DMS153 (cell line): ENCODE results near the gene PLCD3.
"Not testable (repeated sequence)": the region's sequence is repeated elsewhere in the genome, so short reads cannot be mapped to it uniquely, and the experiment has no call there.

ENCODE experiments used
- DNase-seq: peaks from one replicate; lab custom pipeline; 2025; lab: John Stamatoyannopoulos, UW

Gene PLCD3

DNA sequence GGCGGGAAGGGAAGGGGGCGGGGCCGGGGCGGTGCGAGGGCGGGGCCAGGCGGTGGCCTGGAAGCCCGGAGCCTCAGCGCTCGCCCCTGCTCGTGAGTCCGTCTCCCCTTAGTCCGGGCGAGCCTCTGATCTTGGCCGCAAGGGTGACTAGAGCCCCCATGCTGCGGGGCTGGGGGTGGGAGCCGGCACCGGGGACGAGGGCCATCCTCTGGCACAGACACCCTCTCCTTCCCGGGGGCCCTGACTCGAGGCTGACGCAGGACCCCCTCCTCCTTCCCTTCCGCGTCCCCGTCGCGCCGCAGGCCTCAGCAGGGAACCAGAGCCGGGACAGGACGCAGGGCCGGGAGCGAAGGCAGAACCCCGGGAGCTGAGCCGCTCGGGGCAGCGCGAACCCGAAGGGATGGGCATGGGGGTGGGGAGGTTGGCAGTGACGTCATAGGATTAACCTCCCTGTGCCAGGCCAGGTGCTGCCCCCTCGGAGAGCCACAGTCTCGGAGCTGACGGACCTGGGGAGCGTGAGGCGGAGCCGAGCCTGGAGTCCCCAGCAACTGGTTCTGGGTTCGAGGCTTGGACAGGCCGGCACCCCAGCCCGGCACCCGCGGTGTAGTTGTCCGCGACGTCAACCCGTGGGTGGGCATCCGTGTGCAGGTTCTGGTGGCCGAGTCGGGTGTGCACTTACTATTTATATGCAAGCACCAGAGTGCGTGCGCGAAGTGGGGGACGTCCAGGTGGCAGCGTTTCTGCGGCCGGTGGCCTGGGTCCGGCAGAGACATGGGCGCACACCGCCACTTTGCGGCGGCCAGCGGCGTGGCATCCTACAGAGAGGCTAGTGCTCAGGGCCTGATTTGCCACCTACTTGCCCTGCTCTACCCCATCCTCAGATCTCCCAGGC is 503 bp upstream of the PLCD3 start:
- peak; percentile 57 for DNase-seq

DNA sequence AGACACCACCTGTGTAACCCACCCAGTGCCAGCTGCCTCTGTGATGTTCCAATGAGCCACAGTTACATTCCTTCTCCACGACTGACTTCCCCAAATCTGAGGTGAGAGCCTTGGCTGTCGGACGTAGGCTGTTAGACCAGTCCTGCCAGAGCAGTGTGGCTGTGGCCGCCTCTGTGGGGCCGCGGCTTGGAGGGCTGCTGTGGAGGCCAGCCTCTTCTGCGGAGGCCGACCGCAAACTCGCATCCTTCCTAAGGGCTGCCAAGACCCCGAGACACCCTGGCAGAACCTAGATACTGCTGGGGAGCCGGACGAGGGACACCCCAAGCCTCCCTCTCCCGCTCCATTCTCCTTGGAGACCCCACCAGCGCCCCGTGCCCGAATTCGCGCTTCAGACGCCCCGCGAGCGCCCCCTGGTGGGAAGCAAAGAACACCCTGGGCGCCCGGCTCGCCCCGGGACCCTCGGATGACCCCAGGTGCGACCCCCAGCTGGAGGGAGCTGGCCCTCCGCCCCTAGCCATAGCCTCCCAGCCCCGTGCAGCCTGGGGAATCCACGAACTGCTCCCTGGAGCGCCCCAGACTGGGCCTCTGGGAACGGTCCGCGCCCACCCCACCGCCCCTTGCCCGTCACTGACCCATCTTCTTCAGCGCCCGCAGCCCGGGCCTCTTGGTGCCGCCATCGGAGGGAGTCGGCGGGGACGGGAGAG is 547 bp downstream of the PLCD3 start:
- no peak for DNase-seq

DNA sequence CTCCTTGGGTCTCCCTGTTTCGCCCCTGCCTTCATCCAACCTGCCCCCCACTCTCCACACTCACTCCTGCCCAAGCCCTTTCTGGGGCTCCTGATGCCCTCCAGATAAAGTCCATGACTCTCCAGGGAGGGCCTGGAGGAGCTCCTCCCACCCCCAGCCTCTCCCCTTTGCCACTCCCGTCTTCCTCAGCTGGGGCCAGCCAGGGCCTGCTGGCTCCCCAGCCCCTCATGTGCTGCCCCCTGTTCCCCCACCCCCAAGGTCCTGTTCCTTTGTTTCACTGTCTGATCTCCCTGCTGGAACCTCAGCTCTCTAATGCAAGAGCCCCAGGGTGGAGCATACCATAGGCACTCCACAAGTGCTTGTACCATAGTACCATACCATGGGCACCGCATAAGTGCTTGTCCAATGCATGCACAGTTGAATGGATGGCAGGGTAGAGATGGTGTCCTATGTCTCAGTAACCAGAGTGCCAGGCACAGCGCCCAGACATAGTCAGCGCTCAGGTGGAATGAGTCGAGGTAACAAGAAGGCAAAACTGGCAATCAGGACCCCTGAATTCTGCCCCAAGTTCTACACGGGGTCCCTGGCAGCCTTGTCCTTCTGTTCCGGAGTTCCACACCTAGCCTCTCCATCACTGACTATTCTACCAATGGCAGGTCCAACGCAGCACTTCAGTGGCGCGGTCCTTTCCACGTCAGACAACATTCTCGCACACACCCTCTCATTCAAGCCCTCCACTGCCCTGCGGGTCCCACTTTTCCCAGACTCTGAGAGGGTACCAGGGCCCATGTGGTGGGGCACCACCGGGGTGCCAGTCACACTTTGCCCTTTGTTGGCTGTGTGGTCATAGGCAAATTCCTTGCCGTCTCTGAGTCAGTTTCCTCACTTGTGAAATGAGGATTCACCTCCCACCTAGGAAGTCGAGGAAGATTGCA is 1.4 kb downstream of the PLCD3 start:
- DNase-seq, result no peak

DNA sequence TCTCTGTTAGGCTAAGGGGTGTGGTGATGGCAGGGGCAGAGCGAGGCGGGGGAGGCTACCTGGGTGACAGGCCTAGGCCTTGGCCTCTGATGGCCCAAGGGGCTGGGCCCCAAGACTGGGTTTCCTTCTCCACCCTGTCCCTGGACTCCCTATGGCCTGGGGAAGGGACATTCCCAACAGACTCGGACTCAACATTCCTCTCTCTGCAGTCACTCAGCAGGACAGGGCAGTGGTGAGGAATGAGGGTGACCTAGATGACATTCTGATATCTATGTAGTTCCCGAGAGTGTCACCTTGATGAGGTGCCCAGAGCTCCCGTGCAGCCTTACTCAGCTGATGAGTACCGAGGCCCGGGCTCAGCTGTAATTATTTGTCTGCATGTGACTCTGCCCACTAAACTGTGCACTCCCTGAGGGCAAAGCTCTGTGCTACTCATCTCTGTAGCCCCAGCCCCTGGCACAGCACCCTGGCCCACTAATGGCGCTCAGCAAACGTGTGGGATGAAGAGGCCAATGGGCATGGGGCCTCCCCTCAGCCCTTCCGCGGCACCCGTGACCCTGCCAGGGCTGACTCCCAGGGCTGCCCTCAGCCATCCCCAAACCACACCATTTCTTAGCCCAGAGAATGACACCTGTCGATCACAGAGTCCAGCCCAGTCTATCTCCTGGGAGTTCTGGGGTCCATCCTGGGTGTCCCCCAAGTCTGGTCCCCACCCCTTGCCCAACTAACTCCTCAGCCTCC is 2.2 kb downstream of the PLCD3 start:
- no peak for DNase-seq

DNA sequence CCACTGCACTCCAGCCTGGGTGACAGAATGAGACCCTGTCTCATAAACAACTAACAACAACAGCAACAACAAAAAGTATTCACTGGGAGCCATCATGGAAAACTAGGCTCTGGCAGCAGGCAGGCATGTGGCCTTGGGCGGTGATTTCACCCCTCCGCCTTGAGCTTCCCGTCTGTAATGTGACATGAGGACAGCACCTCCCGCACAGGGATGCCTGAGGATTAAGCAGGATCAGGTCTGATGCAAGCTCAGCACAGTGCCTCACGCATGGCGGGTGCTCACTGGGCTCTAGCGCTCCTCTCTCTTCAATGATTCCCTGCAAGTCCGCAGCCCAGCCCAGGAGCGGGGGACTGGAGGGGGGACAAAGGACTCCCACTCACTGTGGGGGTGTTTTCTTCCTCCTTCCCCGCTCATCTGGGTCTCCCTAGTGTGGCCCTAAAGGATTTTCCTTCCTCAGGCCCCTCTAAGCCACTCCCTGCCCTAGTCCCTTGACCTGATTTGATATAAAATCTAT is 2.8 kb downstream of the PLCD3 start:
- no peak for DNase-seq

DNA sequence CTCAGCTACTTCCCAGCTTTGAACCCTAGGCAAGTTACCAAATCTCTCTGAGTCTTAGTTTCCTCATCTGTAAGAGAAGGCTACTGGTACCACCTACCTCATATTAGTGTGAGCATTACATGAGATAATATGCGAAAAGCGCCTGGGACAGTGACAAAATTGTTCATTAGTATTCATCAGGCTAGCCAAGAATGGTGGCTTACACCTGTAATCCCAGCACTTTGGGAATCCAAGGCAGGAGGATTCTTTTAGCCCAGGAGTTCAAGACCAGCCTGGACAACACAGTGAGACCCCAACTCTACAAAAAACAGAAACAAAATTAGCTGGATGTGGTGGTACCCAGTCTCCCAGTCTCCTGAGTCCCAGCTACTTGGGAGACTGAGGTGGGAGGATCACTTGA is 3.3 kb downstream of the PLCD3 start:
- DNase-seq, result no peak

DNA sequence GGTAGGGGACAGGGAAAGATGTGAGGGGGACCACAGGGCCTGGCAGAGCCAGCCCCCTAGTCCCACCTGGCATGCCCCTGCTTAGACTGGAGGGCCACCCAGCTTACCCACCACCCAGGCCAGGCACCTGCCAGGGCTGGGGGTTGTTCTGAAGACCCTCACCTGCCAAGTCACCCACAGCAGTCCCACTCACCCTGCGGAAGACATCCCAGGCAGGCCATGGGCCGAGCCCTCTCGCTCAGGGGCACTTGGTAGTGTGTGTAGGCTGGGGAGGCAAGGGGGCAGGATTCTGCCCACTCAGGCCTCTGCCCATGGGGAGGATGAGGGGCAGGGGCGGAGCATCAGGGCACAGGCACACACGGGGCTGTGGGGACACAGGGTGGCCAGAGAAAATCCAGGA is 4.0 kb downstream of the PLCD3 start:
- no peak for DNase-seq

DNA sequence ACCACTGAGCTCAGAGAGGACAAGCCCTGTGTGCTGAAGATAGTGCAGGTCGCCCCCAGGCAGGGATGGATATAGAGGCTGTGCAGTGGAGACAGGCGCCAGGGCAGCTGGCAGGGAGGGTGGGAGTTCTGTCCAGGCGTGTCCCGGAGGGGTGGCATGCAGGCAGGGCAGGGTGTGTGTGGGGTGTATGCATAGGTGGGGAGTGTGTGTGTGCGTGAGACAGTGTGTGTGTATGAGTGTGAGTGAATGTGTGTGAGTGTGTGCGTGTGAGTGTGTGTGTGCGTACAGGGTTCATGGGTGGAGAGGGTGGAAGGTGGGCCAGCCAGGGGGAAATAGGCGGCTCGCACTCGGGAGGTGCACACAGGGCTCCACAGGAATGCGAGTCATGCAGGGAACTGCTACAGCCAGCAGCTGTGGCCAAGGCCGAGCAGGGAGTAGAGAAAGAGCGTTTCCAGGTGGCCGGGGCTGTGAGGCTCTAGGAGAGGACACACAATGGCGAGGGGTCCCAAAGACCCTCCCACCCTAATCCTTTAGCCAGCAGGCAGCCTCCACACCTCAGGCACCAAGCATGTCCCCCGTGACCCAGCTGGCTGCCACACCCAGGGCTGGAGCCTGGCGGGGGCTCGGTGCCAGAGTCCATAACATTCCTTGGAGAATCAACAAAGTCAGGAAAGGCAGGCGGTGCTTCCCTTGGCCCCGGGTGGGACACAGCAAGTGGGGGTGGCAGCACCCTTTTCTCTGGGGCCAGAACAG is 4.6 kb downstream of the PLCD3 start:
- DNase-seq, result no peak

DNA sequence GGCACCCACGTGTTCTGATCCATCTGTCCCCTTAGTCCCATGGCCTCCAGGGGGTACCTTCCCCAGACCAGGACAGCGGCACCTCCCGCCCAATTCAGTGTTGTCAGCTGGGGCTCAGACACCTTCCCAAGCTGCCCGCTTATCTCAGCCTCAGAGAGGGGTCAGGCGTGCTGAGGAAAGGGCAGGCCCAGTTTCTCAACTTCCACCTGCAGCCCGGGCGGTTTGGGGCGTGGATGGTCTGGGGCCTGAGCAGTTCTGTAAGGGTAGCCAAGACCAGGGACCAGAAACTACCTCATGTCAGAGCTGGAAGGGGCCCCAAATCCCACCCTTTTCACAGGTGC is 5.1 kb downstream of the PLCD3 start:
- DNase-seq, result no peak

DNA sequence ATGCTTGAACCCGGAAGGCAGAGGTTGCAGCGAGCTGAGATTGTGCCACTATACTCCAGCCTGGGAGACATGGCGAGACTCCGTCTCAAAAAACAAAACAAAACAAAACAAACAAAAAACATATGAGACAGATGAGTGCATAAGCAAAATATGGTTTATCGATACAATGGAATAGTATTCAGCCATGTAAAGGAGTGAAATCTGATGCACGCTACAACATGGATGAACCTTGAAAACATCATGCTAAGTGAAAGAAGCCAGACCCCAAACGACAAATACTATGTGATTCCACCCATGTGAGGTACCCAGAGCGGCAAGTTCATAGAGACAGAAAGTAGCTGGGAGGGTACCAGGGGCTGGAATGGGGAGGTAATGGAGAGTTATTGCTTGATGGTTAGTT is 6.8 kb downstream of the PLCD3 start:
- no peak for DNase-seq

DNA sequence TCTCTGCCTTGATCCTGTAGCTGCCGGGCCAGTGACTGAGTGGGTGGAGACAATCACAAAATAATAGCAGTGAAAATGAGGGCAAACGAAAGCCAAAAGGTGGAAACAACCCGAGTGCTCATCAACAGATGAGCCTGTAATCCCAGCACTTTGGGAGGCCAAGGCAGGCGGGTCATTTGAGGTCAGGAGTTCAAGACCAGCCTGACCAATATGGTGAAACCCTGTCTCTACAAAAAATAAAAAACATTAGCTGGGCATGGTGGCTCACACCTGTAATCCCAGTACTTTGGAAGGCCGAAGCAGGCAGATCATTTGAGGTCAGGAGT is 7.6 kb downstream of the PLCD3 start:
- DNase-seq, result not testable (repeated sequence)

DNA sequence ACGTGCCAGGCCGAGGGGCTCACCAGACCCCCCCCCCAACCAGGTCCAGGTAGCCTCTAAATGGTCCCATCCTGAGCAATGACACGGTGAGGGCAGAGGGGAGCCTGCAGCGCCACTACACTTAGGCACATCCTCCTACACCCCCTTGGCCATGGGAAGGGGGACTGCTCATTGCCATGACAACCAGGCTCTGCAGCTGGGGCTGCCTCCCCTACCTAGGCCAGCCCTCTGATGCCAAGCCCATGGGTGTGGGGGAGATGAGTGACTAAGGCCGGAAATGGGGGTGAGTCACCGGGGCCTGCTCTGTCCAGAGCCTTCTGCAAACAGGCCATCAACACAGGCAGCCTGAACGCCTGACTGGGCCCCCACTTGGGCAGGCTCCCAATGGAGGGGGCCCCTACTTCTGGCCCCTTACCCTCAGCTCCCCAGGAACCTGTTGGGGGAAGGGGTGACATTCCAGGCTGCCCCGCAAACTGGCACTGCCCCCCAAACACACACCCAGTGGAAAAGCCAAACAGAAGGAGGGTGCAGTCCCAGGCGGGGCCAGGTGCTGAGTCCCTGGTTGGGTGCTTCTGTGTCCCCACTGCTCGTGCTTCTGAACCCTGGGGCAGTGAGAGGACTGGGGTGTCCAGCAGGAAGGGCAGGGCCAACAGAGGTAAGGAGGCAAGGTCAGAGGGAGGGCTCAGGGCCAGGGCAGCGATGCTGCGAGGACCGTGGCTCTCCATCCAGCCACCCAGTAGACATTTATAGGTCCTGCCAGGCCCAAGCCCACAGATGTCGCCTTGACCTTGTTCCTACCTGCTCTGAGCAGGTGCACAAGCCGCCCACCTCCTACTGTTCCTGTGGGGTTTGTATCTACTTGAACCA is 8.2 kb downstream of the PLCD3 start:
- no peak for DNase-seq

DNA sequence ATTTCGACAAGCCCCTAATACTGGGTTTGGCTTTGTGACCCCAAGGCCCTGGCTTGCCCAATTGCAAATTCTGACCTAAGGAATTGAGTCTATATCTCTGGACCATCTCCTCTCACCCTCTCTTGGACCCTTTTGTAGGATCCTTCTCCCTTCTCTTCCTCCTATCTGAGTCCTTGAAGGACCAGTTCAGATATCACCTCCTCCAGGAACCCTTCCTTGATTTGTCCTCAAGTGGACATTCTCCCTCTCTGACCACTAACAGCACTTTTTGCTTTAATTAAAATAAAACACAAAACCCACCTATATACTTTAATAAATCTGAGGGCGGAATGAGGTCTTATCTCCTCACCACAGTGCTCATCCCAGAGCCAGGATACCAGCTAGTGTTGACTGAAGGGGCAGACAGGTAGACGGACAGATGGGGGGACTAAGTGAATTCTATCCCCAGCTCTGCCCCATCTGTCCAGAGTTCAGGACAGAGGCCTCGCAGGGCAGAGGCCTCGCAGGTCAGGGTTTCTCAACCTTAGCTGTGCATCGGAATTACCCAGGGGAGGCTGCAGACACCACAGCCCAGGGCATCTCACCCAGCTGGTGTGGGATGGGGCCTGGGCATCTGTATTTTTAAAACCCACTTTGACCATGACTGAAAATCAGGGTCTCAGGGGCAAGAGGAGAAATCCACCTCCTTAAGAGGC is 9.1 kb downstream of the PLCD3 start:
- no peak for DNase-seq

DNA sequence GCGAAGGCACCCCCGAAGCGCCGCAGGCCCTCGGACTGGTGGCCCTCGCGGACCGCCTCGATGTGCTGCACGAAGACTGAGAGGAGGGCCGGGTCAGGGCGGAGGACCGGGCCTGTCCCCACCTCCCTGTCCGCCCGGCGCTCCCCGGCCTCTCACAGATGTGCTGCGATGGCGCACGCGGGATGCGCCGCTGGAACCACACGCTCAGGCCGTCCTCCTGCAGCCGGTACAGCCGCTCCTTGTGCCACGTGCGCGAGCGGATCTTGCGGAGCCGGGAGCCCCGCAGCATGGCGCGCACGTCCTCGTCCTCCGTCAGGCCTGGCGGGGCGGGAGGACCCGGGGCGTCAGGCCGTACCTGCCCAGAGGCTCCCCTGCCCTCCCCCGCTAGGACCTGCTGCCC is 11.3 kb downstream of the PLCD3 start:
- DNase-seq, result no peak

DNA sequence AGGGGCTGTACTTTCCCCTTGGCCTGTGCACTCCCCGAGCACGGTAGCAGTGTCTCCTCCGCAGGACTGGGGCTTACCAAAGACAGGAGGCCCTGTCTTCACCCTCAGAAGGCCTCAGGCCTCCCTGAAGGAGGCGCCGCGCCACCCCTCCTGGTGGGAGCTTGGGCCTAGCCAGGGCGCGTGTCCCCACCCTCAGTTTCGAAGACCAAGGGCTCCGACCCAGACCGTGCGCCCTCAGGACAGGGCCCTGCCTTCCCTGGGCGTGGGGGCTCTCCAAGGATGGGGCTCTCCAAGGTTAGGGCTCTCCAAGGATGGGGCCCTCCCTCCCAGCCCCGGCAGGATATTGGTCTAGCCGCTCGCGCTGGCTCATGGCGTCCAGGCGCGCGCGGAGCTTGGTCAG is 11.8 kb downstream of the PLCD3 start:
- DNase-seq, result no peak

DNA sequence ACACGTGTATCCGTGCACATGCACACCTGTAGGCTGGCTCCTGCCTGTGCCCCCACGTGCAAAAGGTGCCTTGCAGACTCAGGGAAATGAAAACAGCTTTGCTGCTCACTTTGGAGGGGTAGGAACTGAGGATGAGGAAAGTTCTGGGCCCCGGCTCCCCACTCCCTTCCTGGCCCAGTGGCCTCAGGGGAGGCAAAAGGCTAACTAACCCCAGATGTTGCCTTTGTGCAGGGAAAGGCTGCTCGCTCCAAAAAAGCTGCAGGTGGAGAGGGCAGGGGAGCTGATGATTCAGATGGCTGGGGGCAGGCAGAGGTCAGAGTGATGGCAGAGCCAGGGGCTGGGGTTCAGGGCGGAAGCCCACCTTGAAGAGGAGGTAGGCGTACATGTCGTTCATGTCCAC is 12.4 kb downstream of the PLCD3 start:
- DNase-seq, result no peak

DNA sequence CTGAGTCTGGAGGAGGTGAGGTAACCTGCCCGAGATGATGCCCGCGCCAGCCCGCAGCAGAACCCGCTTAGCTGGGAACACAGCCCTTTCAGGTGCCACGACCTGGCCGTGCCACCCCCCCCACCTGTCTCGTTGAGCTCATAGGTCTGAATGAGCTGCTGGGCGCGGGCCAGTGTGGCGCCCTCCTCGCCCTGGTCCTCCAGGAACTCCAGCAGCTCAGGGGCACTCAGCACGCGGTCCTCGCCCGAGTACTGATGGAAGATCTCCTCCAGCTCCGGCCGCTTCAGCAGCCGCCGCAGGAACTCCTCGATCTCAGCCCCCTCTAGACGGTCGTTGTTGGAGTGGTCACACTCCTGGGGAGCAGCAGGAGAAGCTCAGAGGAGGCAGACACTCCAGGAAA is 13.6 kb downstream of the PLCD3 start:
- no peak for DNase-seq

DNA sequence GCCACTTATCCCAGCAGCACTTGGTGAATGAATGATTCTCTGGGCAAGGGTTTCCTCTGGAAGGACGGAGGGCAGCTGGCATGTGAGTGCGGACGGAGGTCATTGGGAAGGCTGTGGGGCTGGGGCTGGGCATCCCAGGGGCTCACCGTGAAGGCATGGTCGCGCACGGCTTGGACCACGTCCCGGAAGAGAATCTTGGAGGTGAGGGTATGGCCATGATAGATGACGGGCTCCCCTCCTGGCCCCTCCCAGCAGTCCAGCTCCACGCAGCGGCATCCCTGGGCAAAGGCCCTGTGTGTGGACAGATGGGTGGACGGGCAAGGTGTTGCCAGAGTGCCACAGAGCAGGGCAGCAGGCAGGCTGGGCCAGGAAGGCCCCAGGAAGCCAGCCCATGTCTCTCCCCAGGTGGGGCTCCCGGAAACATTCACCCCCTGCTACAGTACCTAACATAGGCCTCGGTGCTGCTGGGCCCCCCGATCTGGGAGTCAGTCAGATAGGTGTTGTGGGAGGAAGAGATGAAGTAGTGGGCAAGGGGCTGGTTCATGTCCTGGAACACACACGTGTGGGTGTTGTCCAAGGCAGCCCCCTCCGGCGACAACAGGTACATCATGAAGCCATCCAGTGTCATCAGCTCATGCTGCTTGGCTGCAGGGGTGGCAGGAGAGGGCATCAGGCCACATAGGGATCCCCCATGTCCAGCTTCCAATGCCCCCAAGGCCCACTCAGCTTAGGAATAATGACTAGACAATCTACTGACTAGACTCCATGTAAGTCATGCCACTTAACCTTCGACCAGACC is 14.3 kb downstream of the PLCD3 start:
- no peak for DNase-seq

DNA sequence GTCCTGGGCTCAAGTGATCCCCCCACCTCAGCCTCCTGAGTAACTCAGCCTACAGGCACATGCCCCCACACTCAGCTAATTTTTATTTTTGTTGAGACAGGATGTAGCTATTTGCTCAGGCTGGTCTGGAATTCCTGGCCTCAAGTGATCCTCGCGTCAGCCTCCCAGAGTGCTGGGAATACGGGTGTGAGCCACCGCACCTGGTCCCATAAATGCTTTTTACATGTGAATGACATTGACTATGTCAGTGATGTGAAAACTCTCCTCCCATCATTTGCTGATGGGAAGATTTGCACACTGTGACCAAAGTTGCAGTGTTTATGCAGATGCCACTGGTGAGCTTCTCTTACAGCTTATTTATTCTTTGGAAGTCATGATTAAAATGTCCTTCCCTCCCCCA is 15.0 kb downstream of the PLCD3 start:
- no peak for DNase-seq
